Transverse colon (tissue), 3 donors: ENCODE data around the gene NSMCE3.

Experiments used
- CTCF ChIP-seq, 5 experiments: fragments of 200-600 bp in 3 of 5; fragments of 450-650 bp in 2 of 5; sonication (generic) in 3 of 5; IDR thresholded peaks; 1 replicate in 2 of 5; 2 replicates in 3 of 5; pipeline ENCODE4 v1.5.1; 2016 to 2017; ENCODE audit warnings: antibody characterized with exemption in 5 of 5, inconsistent platforms in 3 of 5, mild to moderate bottlenecking in 2 of 5, moderate library complexity in 1 of 5
- EP300 ChIP-seq: sonication (generic); formaldehyde crosslinking; IDR thresholded peaks from one replicate; pipeline ENCODE4 v1.6.1; 2017; ENCODE audit warnings: antibody characterized with exemption, low read depth

GRCh38 chr15:29216955-29217354, 52.7 kb downstream of the NSMCE3 start:
- TF ChIP-seq CTCF (IDR thresholded peaks at IDR 0.05), result no peak
- no peak for TF ChIP-seq EP300
